Measurements from ENCODE around the gene TRAPPC10. TPM values are rescaled to one million over a fixed set of nuclear protein-coding genes. Genes with fewer than 3 reads are reported as not detected.

TRAPPC10 gene
- total and polyA plus RNA-seq, 2 of the 8 experiments (the other 6 are each of a cell fraction or from before 2014, with no cell fraction given) = 18.5 to 29.8 TPM

GRCh38 chr21:44011579-44012473 is at the start of gene TRAPPC10 (continued):
- TF ChIP-seq CHD7 (IDR thresholded peaks at IDR 0.05; ENCODE audit: insufficient replicate concordance, low read length) = no peak
- TF ChIP-seq ATF2 (IDR thresholded peaks at IDR 0.05; ENCODE audit: low read length) = no peak
- no peak for TF ChIP-seq SUZ12 (IDR thresholded peaks at IDR 0.05; ENCODE audit: low read length)
- no peak for TF ChIP-seq TEAD4 (IDR thresholded peaks at IDR 0.05; ENCODE audit: low read depth, low read length)
- TF ChIP-seq E2F6 (IDR thresholded peaks at IDR 0.05) = peak; percentile 59; the same call in 1 of the 2 replicates
- no peak for TF ChIP-seq EP300 (IDR thresholded peaks at IDR 0.05; ENCODE audit: borderline replicate concordance in 1 of 2, low read depth in 2 of 2, low read length in 2 of 2)
